K562 (cell line): ENCODE measurements around the gene PIK3CG. TPM values are rescaled to one million over a fixed set of nuclear protein-coding genes. Genes with fewer than 3 reads are reported as not detected.

ENCODE experiments used
- ARID1B ChIP-seq: fragments of 450-650 bp; IDR thresholded peaks from 2 replicates; pipeline ENCODE4 v1.6.1; 2016; ENCODE audit warnings: antibody characterized with exemption, mild to moderate bottlenecking, inconsistent platforms
- CBFA2T3 ChIP-seq: fragments of 450-650 bp; IDR thresholded peaks from 2 replicates; pipeline ENCODE4 v1.6.1; 2017
- CXXC5 ChIP-seq: fragments of 250-450 bp; sonication (Bioruptor Pico); IDR thresholded peaks from 2 replicates; pipeline ENCODE4 v1.8.0; 2022; ENCODE audit warnings: inconsistent platforms, mild to moderate bottlenecking, moderate library complexity
- DMBX1 ChIP-seq: fragments of 250-450 bp; sonication (Bioruptor Pico); IDR thresholded peaks from 2 replicates; pipeline ENCODE4 v1.8.0; 2022; ENCODE audit warnings: inconsistent platforms, mild to moderate bottlenecking, moderate library complexity, borderline replicate concordance
- DPF2 ChIP-seq: fragments of 450-650 bp; IDR thresholded peaks from 2 replicates; pipeline ENCODE4 v1.6.1; 2016
- EP400 ChIP-seq: fragments of 450-650 bp; IDR thresholded peaks from 2 replicates; pipeline ENCODE4 v1.6.1; 2017; ENCODE audit warnings: antibody characterized with exemption, mild to moderate bottlenecking, moderate library complexity
- EWSR1 ChIP-seq: fragments of 450-650 bp; IDR thresholded peaks from 2 replicates; pipeline ENCODE4 v1.6.1; 2018; ENCODE audit warnings: borderline replicate concordance, mild to moderate bottlenecking, low read depth, moderate library complexity; ENCODE audit not compliant: partially characterized antibody
- FOSL1 ChIP-seq: fragments of 200-800 bp; sonication (Bioruptor generic); conservative IDR thresholded peaks from 2 replicates; pipeline ENCODE4 v1.6.1; 2016; ENCODE audit warnings: missing genetic modification characterization, missing compliant biosample characterization
- FOXJ3 ChIP-seq: sonication (generic); formaldehyde crosslinking; IDR thresholded peaks from 2 replicates; pipeline ENCODE4 v1.4.0; 2020; ENCODE audit warnings: mild to moderate bottlenecking, missing genetic modification reagents
- GABPA ChIP-seq: fragments of 200-800 bp; sonication (Bioruptor generic); conservative IDR thresholded peaks from 2 replicates; pipeline ENCODE4 v1.6.1; 2016; ENCODE audit warnings: low read depth, missing genetic modification characterization, missing compliant biosample characterization
- JUND ChIP-seq, 2 experiments: IDR thresholded peaks; 2 replicates in 1 of 2; 3 replicates in 1 of 2; pipeline ENCODE4 v1.6.1; 2011; ENCODE audit warnings: borderline replicate concordance in 2 of 2, low read depth in 2 of 2, low read length in 2 of 2, improper control_type of control experiment in 1 of 2, missing biosample characterization in 1 of 2, missing genetic modification characterization in 1 of 2, missing genetic modification reagents in 1 of 2
- KLF13 ChIP-seq: fragments of 450-650 bp; IDR thresholded peaks from 2 replicates; pipeline ENCODE4 v1.6.1; 2016; ENCODE audit warnings: missing genetic modification characterization, low read depth, mild to moderate bottlenecking, missing compliant biosample characterization, moderate library complexity, borderline replicate concordance
- NR2C1 ChIP-seq, 2 experiments: fragments of 450-650 bp; IDR thresholded peaks; 2 replicates each; pipeline ENCODE4 v1.6.1; 2017; ENCODE audit warnings: mild to moderate bottlenecking in 2 of 2, antibody characterized with exemption in 1 of 2, inconsistent platforms in 1 of 2, missing compliant biosample characterization in 1 of 2, missing genetic modification characterization in 1 of 2
- NR4A1 ChIP-seq, 2 experiments: fragments of 250-450 bp in 1 of 2; fragments of 450-650 bp in 1 of 2; sonication (Bioruptor Pico) in 1 of 2; IDR thresholded peaks; 2 replicates each; pipeline versions ENCODE4 v1.4.0 to v1.6.1; 2016 to 2020; ENCODE audit warnings: mild to moderate bottlenecking in 2 of 2, missing compliant biosample characterization in 1 of 2, missing genetic modification characterization in 1 of 2, moderate library complexity in 1 of 2
- NRF1 ChIP-seq, 2 experiments: fragments of 450-650 bp; IDR thresholded peaks in 1 of 2; conservative IDR thresholded peaks in 1 of 2; 2 replicates each; pipeline ENCODE4 v1.6.1; 2014; ENCODE audit warnings: mild to moderate bottlenecking in 2 of 2
- POLR2G ChIP-seq: fragments of 200-400 bp; formaldehyde crosslinking; IDR thresholded peaks from 2 replicates; pipeline ENCODE4 v1.6.1; 2017; ENCODE audit warnings: low read depth, mild to moderate bottlenecking, antibody characterized with exemption, low read length, moderate library complexity
- SMARCE1 ChIP-seq: fragments of 450-650 bp; IDR thresholded peaks from 2 replicates; pipeline ENCODE4 v1.7.1; 2016; ENCODE audit warnings: mild to moderate bottlenecking
- SP1 ChIP-seq: sonication (generic); formaldehyde crosslinking; IDR thresholded peaks from 2 replicates; pipeline ENCODE4 v1.8.1; 2022; ENCODE audit warnings: mild to moderate bottlenecking, missing genetic modification reagents
- TCF3 ChIP-seq: sonication (generic); formaldehyde crosslinking; IDR thresholded peaks from 2 replicates; pipeline ENCODE4 v1.4.0; 2020; ENCODE audit warnings: mild to moderate bottlenecking, missing genetic modification reagents
- ZNF316 ChIP-seq: fragments of 450-650 bp; IDR thresholded peaks from 2 replicates; pipeline ENCODE4 v1.6.1; 2016
- polyA plus RNA-seq, 8 experiments: library from polyadenylated mRNA; depleted of rRNA in 4 of 8; stranded (reverse) in 5 of 8; unstranded in 3 of 8; fragments of >200 nt; fragmentation: Nextera tagmentation in 2 of 8; fragmentation: Illumina TruSeq in 1 of 8; extraction: Ambion mirVana in 2 of 8; extraction: Trizol in 1 of 8; gene quantifications; 2 replicates each; pipeline versions ENCODE4 v1.2.1 to v1.2.3, GENCODE V29; 2011 to 2014; ENCODE audit warnings: inconsistent platforms in 1 of 8, missing spikeins in 1 of 8
- total RNA-seq, 7 experiments: library from RNA; depleted of rRNA in 6 of 7; stranded (reverse); fragments of >200 nt in 6 of 7; fragmentation: Illumina TruSeq in 2 of 7; extraction: Trizol in 2 of 7; gene quantifications; 2 replicates each; pipeline versions ENCODE4 v1.2.1 to v1.2.3, GENCODE V29; 2011 to 2021; ENCODE audit warnings: low replicate concordance in 1 of 7
- TF ChIP-seq, protein P1 (sequence below), 2 experiments: fragments of 450-650 bp; conservative IDR thresholded peaks; 2 replicates each; pipeline ENCODE4 v1.6.1; 2017; ENCODE audit warnings: mild to moderate bottlenecking in 2 of 2, moderate library complexity in 2 of 2
- TF ChIP-seq, protein P2 (sequence below): fragments of 450-650 bp; IDR thresholded peaks from 2 replicates; pipeline ENCODE4 v1.6.1; 2016; ENCODE audit warnings: missing biosample characterization, missing genetic modification characterization

The PIK3CG gene
- total and polyA plus RNA-seq, 9 of the 15 experiments (the other 6 are each of a cell fraction or from before 2014, with no cell fraction given): 5.3 to 42.5 (median 29.0) TPM

DNA sequence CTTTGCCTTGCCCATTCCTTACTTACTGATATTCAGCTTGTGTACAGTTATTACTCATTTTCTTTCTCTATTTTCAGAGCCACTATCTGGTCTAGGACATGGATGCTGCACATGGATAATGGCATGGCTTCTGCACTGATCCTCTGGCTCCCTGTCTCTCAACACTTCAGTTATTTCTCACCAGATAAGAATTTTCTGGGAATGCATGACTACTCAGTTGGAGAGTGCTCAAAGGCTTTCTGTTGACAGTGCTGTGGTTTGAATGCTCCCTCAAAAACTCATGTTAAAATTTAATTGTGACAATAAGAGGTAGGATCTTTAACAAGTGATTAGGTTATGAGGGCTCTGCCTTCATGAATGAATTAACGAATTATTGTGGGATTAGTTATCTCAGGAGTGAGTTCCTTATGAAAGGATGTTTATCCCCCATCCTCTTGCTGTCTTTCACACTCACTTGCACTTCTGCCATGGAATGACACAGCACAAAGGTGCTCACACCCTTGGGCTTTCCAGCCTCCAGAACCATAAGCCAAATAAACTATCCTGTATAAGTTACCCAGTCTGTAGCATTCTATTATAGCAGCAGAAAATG lies 16.1 kb upstream of the PIK3CG start (continued):
- TF ChIP-seq DMBX1 (CRISPR knock-in tag): 0 out of 2 replicates have a peak, but pooled peaks have one; percentile 70
- TF ChIP-seq JUND (IDR thresholded peaks at IDR 0.05; ENCODE audit: borderline replicate concordance, low read depth, low read length): peak; percentile 34; the same call in 1 of the 2 replicates
- peak; percentile 80; the same call in 2 of the 3 replicates for TF ChIP-seq JUND (tag; IDR thresholded peaks at IDR 0.05; ENCODE audit: borderline replicate concordance, low read depth, low read length)
- TF ChIP-seq SP1 (CRISPR knock-in tag): no peak
- TF ChIP-seq GABPA: no peak
- peak; percentile 89 for TF ChIP-seq ARID1B
- 0 out of 2 replicates have a peak, but pooled peaks have one; percentile 31 for TF ChIP-seq EP400
- peak; percentile 76 for TF ChIP-seq DPF2
- peak; percentile 80 for TF ChIP-seq ZNF316
- TF ChIP-seq FOXJ3 (CRISPR knock-in tag): 0 out of 2 replicates have a peak, but pooled peaks have one; percentile 25
- TF ChIP-seq CXXC5 (CRISPR knock-in tag): peak; percentile 50; the same call in 1 of the 2 replicates
- peak; percentile 74; the same call in 1 of the 2 replicates for TF ChIP-seq SMARCE1
- TF ChIP-seq, protein P1, sequence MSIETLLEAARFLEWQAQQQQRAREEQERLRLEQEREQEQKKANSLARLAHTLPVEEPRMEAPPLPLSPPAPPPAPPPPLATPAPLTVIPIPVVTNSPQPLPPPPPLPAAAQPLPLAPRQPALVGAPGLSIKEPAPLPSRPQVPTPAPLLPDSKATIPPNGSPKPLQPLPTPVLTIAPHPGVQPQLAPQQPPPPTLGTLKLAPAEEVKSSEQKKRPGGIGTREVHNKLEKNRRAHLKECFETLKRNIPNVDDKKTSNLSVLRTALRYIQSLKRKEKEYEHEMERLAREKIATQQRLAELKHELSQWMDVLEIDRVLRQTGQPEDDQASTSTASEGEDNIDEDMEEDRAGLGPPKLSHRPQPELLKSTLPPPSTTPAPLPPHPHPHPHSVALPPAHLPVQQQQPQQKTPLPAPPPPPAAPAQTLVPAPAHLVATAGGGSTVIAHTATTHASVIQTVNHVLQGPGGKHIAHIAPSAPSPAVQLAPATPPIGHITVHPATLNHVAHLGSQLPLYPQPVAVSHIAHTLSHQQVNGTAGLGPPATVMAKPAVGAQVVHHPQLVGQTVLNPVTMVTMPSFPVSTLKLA (conservative IDR thresholded peaks at IDR 0.05): peak; percentile 19 to 59; a peak in 2 of 4 replicates
- TF ChIP-seq TCF3 (CRISPR knock-in tag): peak; percentile 92
- TF ChIP-seq KLF13 (tag): 0 out of 2 replicates have a peak, but pooled peaks have one; percentile 26
- no peak for TF ChIP-seq POLR2G
- TF ChIP-seq NRF1 (conservative IDR thresholded peaks at IDR 0.05 in 1 of 2, IDR thresholded peaks at IDR 0.05 in 1 of 2): peak in 1 of 2 experiments; percentile 31; a peak in 1 of 4 replicates
- no peak for TF ChIP-seq EWSR1
- TF ChIP-seq NR4A1 (CRISPR knock-in tag; IDR thresholded peaks at IDR 0.05): no peak
- TF ChIP-seq NR4A1 (tag; IDR thresholded peaks at IDR 0.05): 0 out of 2 replicates have a peak, but pooled peaks have one; percentile 80
- TF ChIP-seq FOSL1 (tag): peak; percentile 81
- TF ChIP-seq, protein P2, sequence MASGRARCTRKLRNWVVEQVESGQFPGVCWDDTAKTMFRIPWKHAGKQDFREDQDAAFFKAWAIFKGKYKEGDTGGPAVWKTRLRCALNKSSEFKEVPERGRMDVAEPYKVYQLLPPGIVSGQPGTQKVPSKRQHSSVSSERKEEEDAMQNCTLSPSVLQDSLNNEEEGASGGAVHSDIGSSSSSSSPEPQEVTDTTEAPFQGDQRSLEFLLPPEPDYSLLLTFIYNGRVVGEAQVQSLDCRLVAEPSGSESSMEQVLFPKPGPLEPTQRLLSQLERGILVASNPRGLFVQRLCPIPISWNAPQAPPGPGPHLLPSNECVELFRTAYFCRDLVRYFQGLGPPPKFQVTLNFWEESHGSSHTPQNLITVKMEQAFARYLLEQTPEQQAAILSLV: 0 out of 2 replicates have a peak, but pooled peaks have one; percentile 46
- TF ChIP-seq CBFA2T3: peak; percentile 82
- no peak for TF ChIP-seq NR2C1 (IDR thresholded peaks at IDR 0.05)
- TF ChIP-seq NR2C1 (tag; IDR thresholded peaks at IDR 0.05): 0 out of 2 replicates have a peak, but pooled peaks have one; percentile 44
